Tibial artery (tissue), 4 donors: Measurements from ENCODE around the gene CSNK2A1.

ENCODE experiments used
- DNase-seq, 2 donors: peaks; one replicate each; pipeline ENCODE4 v3.0.0-alpha.2; 2019
- H3K27ac ChIP-seq, 2 donors: fragments of 200-600 bp; sonication (generic) in 1 of 2; 1 replicate in 1 of 2; 2 replicates in 1 of 2; pipeline ENCODE4 v1.5.1; 2018 to 2019; ENCODE audit warnings: mild to moderate bottlenecking in 1 of 2
- H3K27me3 ChIP-seq, 2 donors: fragments of 200-600 bp; sonication (generic) in 1 of 2; one replicate each; pipeline versions ENCODE4 v1.5.1 to v1.6.0; 2016 to 2019
- H3K36me3 ChIP-seq, 3 donors: fragments of 200-600 bp; sonication (generic) in 2 of 3; one replicate each; pipeline ENCODE4 v1.5.1; 2016 to 2019; ENCODE audit warnings: mild to moderate bottlenecking in 2 of 3
- H3K4me1 ChIP-seq, 4 donors: fragments of 200-600 bp; sonication (generic) in 2 of 4; 1 replicate in 3 of 4; 2 replicates in 1 of 4; pipeline ENCODE4 v1.5.1; 2016 to 2019
- H3K4me3 ChIP-seq, 2 donors: fragments of 200-600 bp; sonication (generic) in 1 of 2; 1 replicate in 1 of 2; 2 replicates in 1 of 2; pipeline ENCODE4 v1.5.1; 2018 to 2019; ENCODE audit warnings: mild to moderate bottlenecking in 2 of 2
- H3K9me3 ChIP-seq, 3 donors: fragments of 200-600 bp; sonication (generic) in 1 of 3; one replicate each; pipeline ENCODE4 v1.5.1; 2016 to 2019
- CTCF ChIP-seq, 2 experiments: fragments of 200-600 bp in 1 of 2; fragments of 450-650 bp in 1 of 2; IDR thresholded peaks; one replicate each; pipeline ENCODE4 v1.5.1; 2017 to 2019; ENCODE audit warnings: antibody characterized with exemption in 2 of 2, mild to moderate bottlenecking in 1 of 2, moderate library complexity in 1 of 2
- intact Hi-C: fragments of 100-400 bp; cut with DNase I; formaldehyde crosslinking; loops from one replicate; pipeline ENCODE4 v1.15.0; 2023; ENCODE audit warnings: low total_unique reads

CSNK2A1 gene

GRCh38 chr20:539191-539590 lies 4.4 kb downstream of the CSNK2A1 start:
- Histone ChIP-seq H3K4me3 (no peak overlapping the region), H3K9me3 (no peaks in the 10 kb centered on the region), H3K36me3 (no peaks in the 10 kb centered on the region), H3K27ac (peak overlapping the region; percentile 10 to 43), H3K4me1 (peaks cover 0 to 88% (median 54%) of the 10 kb centered on the region in 4 donors), H3K27me3 (no peaks in the 10 kb centered on the region)
- intact Hi-C loops: loop anchor here (10.0 kb wide), 1 partner anchor 184 kb away; no protein-coding TSS in a partner anchor
- no peak for DNase-seq
- TF ChIP-seq CTCF (IDR thresholded peaks at IDR 0.05): no peak

- Histone ChIP-seq H3K9me3 (no peaks in the 10 kb centered on the region), H3K4me1 (peaks cover 0 to 98% (median 57%) of the 10 kb centered on the region in 4 donors), H3K27ac (no peak overlapping the region), H3K4me3 (no peak overlapping the region), H3K27me3 (no peaks in the 10 kb centered on the region), H3K36me3 (no peaks in the 10 kb centered on the region)
- no peak for DNase-seq
- intact Hi-C loops: loop anchor here (10.0 kb wide), 1 partner anchor 183 kb away; no protein-coding TSS in a partner anchor
- TF ChIP-seq CTCF (IDR thresholded peaks at IDR 0.05): no peak
Observed at GRCh38 chr20:537983-538382, 5.6 kb downstream of the CSNK2A1 start.

GRCh38 chr20:536426-537010 lies 7.1 kb downstream of the CSNK2A1 start:
- H3K27me3 ChIP-seq: no peaks in the 10 kb centered on the region
- no peaks in the 10 kb centered on the region for H3K36me3 ChIP-seq
- H3K27ac ChIP-seq: peak overlapping the region in 1 of 2 donors; percentile 2
- intact Hi-C loops: loop anchor here (10.0 kb wide), 1 partner anchor 182 kb away; no protein-coding TSS in a partner anchor
- no peak overlapping the region for H3K4me3 ChIP-seq
- no peak for DNase-seq
- H3K9me3 ChIP-seq: no peaks in the 10 kb centered on the region
- TF ChIP-seq CTCF (IDR thresholded peaks at IDR 0.05): no peak
- peaks cover 0 to 93% (median 47%) of the 10 kb centered on the region in 4 donors for H3K4me1 ChIP-seq

- no peaks in the 10 kb centered on the region for H3K9me3 ChIP-seq
Observed at GRCh38 chr20:535958-536357, 7.6 kb downstream of the CSNK2A1 start.

GRCh38 chr20:533526-533925 lies 10.1 kb downstream of the CSNK2A1 start:
- Histone ChIP-seq H3K4me1 (peaks cover 0 to 73% (median 24%) of the 10 kb centered on the region in 4 donors), H3K27me3 (no peaks in the 10 kb centered on the region), H3K36me3 (no peaks in the 10 kb centered on the region), H3K9me3 (no peaks in the 10 kb centered on the region), H3K27ac (no peak overlapping the region), H3K4me3 (no peak overlapping the region)
- no peak for TF ChIP-seq CTCF (IDR thresholded peaks at IDR 0.05)
- intact Hi-C loops: loop anchor here (10.0 kb wide), 1 partner anchor 179 kb away; no protein-coding TSS in a partner anchor
- DNase-seq: no peak

More at GRCh38 chr20:535958-536357, 7.6 kb downstream of the CSNK2A1 start:
- H3K36me3 ChIP-seq: no peaks in the 10 kb centered on the region
- H3K4me3 ChIP-seq: no peak overlapping the region
- peaks cover 0 to 87% (median 43%) of the 10 kb centered on the region in 4 donors for H3K4me1 ChIP-seq
- no peak for DNase-seq
- H3K27me3 ChIP-seq: no peaks in the 10 kb centered on the region
- intact Hi-C loops: loop anchor here (10.0 kb wide), 1 partner anchor 181 kb away; no protein-coding TSS in a partner anchor
- no peak for TF ChIP-seq CTCF (IDR thresholded peaks at IDR 0.05)
- peak overlapping the region in 1 of 2 donors; percentile 2 for H3K27ac ChIP-seq
